NCI-H526 treated with DMSO at 0.1 percent for 48 hours (cell line): ENCODE data around the gene CLEC3B.
"Not testable (repeated sequence)": the region's sequence is repeated elsewhere in the genome, so short reads cannot be mapped to it uniquely, and the experiment has no call there.

Experiments used
- DNase-seq: peaks from one replicate; lab custom pipeline; 2025; lab: John Stamatoyannopoulos, UW

Gene CLEC3B

DNA sequence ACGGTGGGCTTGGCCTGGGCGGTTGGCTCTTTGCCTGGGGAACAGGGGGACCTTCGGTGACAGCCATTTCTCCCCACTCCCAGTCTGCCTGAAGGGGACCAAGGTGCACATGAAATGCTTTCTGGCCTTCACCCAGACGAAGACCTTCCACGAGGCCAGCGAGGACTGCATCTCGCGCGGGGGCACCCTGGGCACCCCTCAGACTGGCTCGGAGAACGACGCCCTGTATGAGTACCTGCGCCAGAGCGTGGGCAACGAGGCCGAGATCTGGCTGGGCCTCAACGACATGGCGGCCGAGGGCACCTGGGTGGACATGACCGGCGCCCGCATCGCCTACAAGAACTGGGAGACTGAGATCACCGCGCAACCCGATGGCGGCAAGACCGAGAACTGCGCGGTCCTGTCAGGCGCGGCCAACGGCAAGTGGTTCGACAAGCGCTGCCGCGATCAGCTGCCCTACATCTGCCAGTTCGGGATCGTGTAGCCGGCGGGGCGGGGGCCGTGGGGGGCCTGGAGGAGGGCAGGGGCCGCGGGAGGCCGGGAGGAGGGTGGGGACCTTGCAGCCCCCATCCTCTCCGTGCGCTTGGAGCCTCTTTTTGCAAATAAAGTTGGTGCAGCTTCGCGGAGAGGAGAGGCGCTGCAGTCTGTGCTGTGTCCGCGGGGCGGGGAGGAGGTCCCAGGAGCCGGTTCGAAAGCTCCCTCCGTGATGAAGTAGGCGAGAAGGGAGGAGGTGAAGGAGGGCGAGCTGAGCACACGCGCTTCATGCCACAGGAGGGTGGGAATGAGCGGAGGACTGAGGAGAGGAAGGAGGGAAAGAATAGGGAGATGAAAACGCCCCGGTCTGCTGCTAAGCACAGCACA is 9.6 kb downstream of the CLEC3B start:
- peak; percentile 28 for DNase-seq

DNA sequence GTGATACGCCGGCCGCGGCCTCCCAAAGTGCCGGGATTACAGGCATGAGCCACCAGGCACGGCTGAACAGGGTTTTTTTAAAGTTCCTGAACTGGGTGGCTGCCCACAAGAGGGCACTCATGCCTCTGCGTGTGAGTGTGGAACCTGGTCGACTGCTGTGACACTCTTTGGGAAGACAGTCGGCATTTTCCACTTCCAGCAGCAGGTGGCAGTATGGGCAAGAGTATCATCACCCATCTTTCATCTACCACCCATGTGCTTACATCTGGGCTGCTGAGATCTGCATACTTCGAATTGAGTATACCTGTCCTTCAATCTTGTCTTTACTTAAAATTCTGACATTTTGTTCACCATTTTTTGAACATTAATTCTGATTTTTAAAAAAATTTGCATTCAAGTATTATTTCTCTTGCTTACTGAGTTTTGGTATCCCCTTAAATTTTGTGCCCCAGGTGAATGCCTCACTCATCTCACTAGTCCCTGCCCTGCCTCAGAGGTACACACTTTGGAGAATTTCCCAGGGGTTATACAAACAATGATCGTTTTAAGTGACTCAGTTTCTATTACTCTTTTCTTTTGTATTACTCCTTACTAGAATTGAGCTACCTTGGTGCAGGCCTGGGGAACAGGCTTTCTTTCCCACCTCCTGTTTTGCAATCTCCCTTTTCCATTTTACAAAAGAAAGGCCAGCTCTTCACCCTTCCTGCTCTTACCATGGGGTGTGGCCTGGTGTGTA is 11.8 kb downstream of the CLEC3B start:
- DNase-seq, result peak; percentile 84

DNA sequence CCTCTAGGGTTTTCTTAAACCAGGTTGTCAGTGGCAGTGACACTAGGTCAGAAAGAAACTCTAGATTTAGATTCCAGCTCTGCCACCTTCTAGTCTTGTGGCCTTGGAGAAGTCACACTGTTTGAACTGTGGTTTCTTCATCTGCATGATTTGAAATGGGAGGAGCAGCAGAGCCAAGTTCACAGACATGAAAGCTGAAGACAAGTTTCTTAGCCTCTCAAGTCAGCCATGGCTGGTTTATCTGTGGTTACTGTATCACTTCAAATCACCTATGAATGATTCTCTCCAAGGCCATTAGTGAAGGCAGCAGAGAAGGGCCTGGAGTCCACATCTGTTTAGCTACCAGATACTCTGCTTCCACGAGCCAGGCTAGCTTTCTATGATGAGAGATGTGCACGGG is 15.6 kb downstream of the CLEC3B start:
- DNase-seq, result no peak

DNA sequence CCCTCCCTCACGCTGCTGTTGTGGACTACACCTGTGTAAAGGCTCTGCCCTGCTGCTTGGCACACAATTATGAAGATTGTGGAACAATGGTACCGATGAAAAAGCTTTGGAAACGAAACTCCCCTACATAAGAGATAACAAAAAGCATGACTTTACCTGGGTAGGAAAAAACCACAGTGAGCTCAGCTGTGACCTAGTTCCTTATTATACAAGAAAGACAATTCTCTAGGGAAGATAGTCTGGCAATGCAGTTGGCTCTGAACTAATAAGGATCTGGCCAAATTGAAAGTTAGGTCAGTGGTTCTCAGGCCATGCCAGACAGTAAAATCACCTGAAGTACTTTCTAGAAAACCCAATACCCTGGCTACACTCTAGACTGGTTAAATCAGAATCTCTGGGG is 16.1 kb downstream of the CLEC3B start:
- DNase-seq, result no peak

DNA sequence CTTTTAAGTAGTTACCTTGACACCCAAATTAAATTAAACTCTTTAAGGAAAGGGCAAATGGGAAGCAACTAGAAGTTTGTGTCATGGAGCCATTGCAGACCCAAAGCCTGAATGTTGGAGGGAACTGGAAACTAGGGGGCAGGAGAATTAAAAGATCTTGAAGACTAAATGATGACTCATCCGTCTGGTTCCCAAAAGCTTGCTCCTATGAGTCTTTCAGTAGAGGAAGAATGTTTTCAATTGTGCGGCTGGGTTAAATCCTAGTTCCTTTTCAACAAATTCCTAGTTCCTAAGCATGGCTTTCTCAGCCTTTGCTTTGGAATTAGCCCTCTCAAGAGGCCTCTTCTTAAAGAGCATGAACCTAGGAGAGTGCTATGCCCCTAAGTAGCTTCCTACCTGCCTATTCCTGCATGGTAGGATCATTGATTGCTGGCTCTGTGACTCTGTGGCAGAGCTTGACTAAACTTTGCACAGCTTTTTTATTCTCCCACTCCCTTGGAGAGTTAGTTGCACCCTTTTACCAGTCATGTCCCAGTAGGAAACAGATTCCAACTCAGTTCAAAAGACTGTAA is 17.7 kb downstream of the CLEC3B start:
- DNase-seq, result no peak

DNA sequence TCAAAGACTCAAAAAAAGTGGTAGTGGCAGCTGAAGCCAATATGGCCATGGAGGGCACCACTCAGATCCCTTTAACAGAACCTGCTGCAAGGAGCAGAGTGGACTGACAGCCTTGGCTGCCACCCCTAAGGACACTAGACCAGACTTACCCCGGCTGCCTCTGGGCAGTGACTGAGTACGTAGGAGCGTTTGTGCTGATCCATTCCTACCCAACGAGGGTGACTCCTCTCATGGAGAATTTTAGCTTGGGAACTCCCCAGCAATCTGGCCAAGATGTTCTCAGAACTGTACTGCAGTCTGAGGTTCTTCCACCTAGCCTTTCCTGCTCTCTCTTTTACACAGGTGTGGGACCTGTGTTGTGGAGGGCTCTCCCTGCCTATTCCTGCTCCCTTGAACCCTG is 22.1 kb downstream of the CLEC3B start:
- DNase-seq, result no peak

DNA sequence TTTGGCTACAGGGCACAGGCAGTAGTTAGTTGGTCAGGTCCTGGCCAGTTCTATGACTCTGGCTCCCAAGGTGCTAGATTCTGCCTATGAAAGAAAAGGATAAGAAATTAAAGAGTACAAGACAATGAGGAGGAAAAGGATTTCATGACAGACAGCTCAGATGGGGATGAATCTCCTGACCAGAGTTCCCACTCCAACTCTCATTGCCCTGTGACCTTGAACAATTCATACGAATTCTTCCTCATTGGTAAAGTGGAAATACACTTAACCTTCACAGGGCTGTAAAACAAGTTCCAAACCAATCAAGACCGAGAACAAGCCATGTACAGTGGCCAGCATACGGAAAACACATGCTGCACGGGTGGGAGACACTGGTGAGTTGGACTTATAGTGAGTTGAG is 23.7 kb downstream of the CLEC3B start:
- no peak for DNase-seq

DNA sequence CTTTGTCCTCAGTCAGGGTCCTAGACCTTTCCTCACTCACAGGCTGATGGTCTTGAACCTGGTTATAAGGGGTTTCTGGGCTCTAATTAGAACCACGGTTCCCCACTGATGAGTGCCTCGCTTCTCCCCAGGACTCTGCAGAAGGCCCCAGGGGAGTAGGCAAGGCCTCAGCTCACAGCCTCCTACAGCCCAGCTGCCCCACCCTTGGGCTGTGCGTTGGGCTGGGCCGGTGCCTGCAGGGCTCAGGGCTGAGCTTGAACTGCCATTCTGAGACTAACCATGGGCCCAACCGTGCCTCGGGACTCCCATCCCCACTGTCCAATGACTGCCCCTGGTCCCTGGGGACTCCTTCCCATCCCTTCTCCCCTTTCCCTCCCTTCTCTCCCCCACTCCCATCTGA is 25.6 kb downstream of the CLEC3B start:
- no peak for DNase-seq

DNA sequence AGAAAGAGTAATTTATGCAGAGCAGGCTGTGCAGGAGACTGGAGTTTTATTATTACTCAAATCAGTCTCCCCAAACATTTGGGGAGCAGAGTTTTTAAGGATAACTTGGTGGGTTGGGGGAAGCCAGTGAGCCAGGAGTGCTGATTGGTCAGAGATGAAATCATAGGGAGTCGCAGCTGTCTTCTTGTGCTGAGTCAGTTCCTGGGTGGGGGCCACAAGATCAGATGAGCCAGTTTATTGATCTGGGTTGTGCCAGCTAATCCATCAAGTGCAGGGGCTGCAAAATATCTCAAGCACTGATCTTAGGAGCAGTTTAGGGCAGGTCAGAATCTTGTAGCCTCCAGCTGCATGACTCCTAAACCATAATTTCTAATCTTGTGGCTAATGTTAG is 27.7 kb downstream of the CLEC3B start:
- not testable (repeated sequence) for DNase-seq

DNA sequence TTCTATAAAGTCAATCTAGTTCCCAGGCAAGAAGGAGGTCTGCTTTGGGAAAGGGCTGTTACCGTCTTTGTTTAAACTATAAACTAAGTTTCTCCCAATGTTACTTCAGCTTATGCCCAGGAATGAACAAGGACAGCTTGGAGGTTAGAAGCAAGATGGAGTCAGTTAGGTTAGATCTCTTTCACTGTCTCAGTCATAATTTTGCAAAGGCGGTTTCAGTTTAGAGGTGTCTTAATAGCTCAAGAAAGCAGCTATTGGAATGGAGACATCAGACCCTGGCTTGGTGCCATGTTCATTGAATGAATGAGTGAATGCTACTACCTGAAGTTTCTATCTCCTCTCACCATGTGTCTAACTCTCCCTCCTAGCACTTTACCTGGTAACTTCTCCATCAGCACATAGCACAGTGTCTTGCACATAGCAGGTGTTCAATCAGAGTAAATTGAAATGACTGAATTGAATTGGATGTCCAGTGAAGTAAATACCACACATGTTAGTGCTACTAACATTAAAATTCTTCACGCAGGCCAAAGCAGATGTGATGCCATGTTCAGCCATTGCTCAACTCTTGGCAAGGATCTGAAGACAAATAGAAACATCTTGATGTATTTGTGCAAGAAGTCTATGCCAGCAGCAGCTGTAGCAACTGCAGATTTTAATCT is 28.2 kb downstream of the CLEC3B start:
- DNase-seq, result no peak

DNA sequence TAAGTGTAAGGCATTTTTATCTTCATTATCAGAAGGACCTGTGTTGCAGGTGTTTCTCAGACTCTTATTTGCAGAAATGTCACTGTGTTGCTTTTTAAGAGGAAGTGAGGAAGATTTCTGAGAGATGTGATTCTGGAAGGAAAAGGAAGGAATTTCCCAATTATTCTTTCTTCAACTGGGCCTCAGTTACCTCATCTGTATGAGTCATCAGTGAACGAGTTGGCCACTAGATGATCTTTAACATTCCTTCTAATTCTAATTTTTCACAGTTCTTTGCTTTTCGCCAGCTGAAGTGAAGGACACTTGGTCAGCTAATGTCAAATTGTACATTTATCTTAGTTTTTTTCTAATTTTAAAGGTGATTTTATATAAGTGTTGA is 28.9 kb downstream of the CLEC3B start:
- no peak for DNase-seq

DNA sequence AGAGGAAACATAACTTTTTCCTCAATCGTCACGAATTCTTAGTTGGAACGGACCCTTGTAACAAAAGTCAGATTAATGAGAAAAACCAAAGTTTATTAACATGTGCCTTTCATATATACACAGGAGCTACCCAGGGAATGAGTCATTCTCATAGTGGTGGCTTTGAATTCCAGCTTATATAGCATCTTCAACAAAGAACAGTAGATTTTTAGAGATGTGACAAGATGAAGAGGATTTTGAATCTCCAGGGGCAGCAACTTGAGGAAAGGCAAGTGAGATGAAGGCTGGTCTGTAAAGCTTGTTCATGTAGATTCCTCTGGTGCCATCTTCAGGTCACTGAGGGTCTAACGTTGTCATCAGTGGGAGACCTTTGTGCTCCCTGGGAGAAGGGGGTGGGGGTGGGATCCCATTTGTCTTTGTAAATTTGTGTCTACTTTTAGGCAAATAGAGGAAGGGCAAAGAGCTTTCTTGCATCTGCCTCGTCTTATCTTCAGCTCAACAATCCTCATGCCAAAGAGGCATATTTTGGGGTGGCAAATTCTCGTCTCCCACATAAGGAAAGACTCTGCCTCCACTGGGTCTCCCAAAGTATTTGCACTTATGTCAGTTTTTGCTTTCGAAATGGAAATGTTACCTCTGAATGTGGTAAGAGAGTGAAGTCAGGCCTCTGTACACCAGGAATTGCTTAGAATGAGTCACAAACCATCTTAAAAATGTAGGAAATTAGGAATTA is 29.5 kb downstream of the CLEC3B start:
- no peak for DNase-seq

DNA sequence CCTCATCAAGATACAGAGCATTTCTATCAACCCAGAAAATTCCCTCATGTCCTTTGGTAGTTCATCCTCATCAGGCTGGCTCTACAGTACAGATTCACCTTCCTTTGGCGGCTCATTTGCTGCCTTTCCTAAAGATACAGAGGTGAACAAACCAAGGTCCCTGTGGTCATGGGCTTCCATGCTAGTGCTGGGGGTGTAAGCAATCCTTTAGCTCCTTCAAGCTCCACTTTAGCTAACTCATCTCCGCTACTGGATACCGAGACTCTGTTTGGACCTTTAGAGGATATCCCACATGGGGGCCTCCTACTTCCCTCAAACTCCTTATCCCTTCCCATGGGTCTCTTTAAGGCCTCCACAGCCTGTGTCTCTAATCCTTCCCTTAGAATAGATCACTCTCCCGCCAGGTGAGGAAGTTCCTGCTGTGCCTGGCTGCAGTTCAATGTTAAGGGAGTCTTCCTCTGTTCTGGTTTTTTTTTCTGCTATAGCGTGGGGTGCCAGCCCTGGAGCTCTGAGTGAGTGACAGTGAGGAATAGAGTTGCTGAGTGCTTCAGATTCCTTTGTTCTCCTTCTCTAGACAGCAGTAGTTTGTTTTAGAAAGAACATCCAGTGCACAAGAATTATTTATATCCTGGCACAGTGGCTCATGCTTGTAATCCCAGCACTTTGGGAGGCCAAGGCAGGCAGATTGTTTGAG is 30.7 kb downstream of the CLEC3B start:
- DNase-seq, result no peak

DNA sequence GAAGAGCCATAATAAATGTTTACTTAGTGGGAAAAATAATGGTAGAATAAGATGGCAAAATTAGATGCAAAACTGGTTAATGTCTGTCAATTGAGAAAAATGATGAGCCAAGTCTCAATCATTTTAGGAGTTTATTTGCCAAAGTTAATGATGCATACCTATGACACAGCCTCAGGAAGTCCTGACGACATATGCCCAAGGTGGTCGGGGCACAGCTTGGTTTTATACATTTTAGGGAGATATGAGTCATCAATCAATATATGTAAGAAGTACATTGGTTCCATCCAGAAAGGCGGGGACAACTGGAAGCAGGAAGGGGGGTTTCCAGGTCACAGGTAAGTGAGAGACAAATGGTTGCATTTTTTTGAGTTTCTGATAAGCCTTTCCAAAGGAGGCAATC is 31.5 kb downstream of the CLEC3B start:
- no peak for DNase-seq

DNA sequence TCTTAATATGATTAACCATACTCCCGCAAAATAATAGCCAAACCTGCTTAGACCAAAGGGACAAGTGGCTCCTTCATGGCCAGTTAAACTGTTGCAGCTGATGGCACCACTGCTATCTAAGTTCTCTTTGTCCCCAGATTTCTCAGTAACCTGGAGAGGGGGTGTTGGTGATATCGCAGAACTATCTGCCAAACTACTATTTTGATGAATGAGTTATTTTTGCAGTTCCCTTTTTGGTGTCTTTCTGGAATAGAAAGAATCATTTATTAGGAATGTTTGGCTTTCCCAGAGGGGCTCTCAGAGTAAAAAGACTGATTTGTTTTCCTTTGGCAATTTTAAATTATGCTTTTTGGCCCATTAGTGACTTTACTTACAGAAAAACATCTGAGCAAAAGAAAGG is 33.0 kb downstream of the CLEC3B start:
- DNase-seq, result no peak

DNA sequence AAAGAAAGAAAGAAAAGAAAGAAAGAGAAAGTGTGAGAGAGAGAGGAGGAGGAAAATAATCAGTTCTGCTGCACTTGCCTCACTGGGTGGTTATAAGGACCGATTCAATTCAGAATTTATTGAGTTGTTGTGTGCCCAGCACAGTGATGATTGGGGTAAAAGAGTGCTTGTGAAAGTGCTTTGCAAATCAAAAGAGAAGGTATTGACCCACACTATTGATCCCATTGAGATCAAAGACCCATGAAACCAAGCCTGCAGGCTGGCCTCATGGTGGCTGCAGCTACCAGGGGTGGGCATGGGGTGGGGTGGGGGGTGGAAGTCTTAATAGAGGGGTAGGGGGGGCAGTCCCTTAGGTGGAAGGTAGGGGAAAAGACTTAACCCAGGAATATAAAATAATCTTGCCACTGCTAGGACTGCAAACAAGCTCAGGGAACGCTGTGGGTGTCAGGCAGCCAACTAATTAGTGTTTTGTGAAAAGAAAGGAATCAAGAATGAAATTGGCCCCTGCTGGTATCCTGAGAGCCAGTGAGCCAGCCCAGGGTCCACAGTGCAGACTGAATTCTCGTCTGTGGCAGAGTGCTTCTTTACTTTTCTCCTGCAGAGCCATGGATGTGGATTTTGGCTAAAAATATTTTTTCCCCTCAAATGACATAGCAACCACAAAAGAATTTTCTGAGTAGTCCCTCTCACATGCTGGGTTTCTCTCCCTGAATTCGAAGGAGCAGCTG is 34.2 kb downstream of the CLEC3B start:
- no peak for DNase-seq

DNA sequence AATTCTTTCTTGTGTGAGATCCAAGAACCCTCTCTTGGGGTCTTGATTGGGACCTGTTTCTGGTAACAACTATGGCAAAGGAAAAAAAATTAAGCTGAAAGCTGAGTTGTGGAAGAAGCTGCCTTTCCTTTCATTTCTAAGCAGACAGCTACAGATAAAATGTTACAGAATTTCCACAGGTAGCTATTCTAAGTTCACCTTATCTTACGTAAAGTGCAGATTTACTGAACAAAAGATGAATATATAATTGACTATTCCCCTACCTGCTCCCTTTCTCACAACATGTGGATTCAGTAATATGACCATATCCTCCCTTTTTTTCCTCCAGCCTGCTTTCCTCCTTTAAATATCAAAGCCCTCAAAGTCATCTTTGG is 36.6 kb downstream of the CLEC3B start:
- DNase-seq, result no peak

DNA sequence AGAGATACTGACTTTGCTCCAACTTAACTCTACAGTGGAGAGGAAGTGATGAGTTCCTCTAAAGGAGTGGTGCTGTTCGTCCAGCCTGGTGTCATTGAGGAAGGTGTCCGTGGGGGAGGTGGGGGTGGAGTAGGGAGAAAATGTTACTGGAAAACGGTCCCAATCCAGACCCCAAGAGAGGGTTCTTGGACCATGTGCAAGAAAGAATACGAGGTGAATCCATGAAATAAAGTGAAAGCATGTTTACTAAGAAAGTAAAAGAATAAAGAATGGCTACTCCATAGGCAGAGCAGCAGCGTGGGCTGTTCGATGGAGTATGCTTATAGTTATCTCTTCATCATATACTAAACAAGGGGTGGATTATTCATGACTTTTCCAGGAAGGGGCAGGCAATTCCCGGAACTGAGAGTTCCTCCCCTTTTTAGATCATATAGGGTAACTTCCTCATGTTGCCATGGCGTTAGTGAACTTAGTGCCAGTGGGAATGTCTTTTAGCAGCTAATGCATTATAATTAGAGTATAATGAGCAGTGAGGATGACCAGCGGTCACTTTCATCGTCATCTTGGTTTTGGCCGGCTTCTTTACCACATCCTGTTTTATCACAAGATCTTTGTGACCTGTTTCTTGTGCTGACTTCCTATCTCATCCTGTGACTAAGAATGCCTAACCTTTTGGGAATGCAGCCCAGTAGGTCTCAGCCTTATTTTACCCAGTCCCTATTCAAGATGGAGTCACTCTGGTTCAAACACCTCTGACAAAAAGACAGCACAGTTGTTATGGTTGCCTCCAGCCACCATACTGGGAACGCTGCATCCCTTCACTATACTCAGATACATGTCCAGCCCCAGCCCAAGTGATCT is 38.6 kb downstream of the CLEC3B start:
- DNase-seq, result no peak

DNA sequence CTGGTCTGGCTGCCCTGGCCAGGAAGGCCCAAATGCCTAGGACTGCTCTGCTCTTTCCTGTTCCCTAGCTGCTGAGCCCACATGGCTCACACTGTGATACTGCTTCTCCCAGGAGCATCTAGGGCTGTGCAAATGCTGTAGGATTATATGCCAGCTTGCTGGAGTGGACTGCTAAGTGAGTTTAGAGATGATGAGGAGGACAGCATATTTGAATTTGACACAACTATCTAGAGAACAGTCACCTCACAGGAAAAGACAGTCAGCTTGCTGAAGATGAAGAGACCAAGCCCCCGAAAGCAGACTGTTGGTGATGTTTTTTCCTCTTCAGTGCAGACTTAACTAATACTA is 39.2 kb downstream of the CLEC3B start:
- DNase-seq, result no peak
